Subcutaneous abdominal adipose tissue (tissue), 5 donors: ENCODE measurements around the gene EWSR1.

Experiments
- H3K27ac ChIP-seq: one replicate; pipeline ENCODE4 v1.7.0; 2013; ENCODE audit warnings: low read depth, mild to moderate bottlenecking, inconsistent platforms, low read length, moderate library complexity
- H3K27me3 ChIP-seq, 5 donors: one replicate each; pipeline ENCODE4 v1.7.0; 2013; ENCODE audit warnings: low read length in 5 of 5, inconsistent platforms in 1 of 5; ENCODE audit not compliant: control insufficient read depth in 5 of 5, insufficient read depth in 4 of 5
- H3K36me3 ChIP-seq, 5 donors: one replicate each; pipeline ENCODE4 v1.7.0; 2013; ENCODE audit warnings: low read length in 5 of 5; ENCODE audit not compliant: control insufficient read depth in 5 of 5, insufficient read depth in 5 of 5
- H3K4me1 ChIP-seq, 5 donors: one replicate each; pipeline ENCODE4 v1.7.0; 2013; ENCODE audit warnings: low read length in 5 of 5, mild to moderate bottlenecking in 3 of 5, moderate library complexity in 1 of 5; ENCODE audit not compliant: control insufficient read depth in 5 of 5, insufficient read depth in 5 of 5
- H3K4me3 ChIP-seq, 5 donors: one replicate each; pipeline ENCODE4 v1.7.0; 2013; ENCODE audit warnings: low read length in 5 of 5, low read depth in 1 of 5
- H3K9ac ChIP-seq, 5 donors: one replicate each; pipeline ENCODE4 v1.7.0; 2013; ENCODE audit warnings: low read length in 5 of 5, mild to moderate bottlenecking in 4 of 5, moderate library complexity in 3 of 5
- H3K9me3 ChIP-seq, 5 donors: one replicate each; pipeline ENCODE4 v1.7.0; 2013; ENCODE audit warnings: low read length in 5 of 5; ENCODE audit not compliant: control insufficient read depth in 5 of 5
- donor health status: healthy.
- donor health status: healthy.
- donor health status: healthy.
- donor health status: healthy.
- donor health status: healthy.

Gene EWSR1

GRCh38 chr22:29334696-29335344, 66.8 kb downstream of the EWSR1 start:
- Histone ChIP-seq H3K4me3 (no peak overlapping the region), H3K4me1 (peaks cover 0 to 25% (median 16%) of the 10 kb centered on the region in 5 donors), H3K9ac (no peak overlapping the region), H3K27ac (no peak overlapping the region), H3K27me3 (no peaks in the 10 kb centered on the region), H3K36me3 (peaks cover 0 to 98% (median 86%) of the 10 kb centered on the region in 5 donors), H3K9me3 (no peaks in the 10 kb centered on the region)

GRCh38 chr22:29335656-29336055, 67.6 kb downstream of the EWSR1 start:
- H3K27me3 ChIP-seq = no peaks in the 10 kb centered on the region
- no peak overlapping the region for H3K4me3 ChIP-seq
- peaks cover 0 to 23% (median 16%) of the 10 kb centered on the region in 5 donors for H3K4me1 ChIP-seq
- H3K9ac ChIP-seq = no peak overlapping the region
- peaks cover 0 to 98% (median 86%) of the 10 kb centered on the region in 5 donors for H3K36me3 ChIP-seq
- no peaks in the 10 kb centered on the region for H3K9me3 ChIP-seq
- H3K27ac ChIP-seq = no peak overlapping the region

GRCh38 chr22:29336751-29337490, 68.9 kb downstream of the EWSR1 start:
- Histone ChIP-seq H3K9me3 (no peaks in the 10 kb centered on the region), H3K4me1 (peaks cover 0 to 19% (median 17%) of the 10 kb centered on the region in 5 donors), H3K36me3 (peaks cover 0 to 98% (median 89%) of the 10 kb centered on the region in 5 donors), H3K4me3 (peak overlapping the region in 1 of 5 donors; percentile 54), H3K27me3 (no peaks in the 10 kb centered on the region), H3K27ac (peak overlapping the region; percentile 38), H3K9ac (no peak overlapping the region)

- H3K4me1 ChIP-seq = peaks cover 0 to 28% (median 25%) of the 10 kb centered on the region in 5 donors
- H3K9me3 ChIP-seq = no peaks in the 10 kb centered on the region
- H3K27me3 ChIP-seq = no peaks in the 10 kb centered on the region
- H3K4me3 ChIP-seq = no peak overlapping the region
- H3K27ac ChIP-seq = peak overlapping the region; percentile 38
- H3K9ac ChIP-seq = no peak overlapping the region
- peaks cover 0 to 98% (median 84%) of the 10 kb centered on the region in 5 donors for H3K36me3 ChIP-seq
Measured at GRCh38 chr22:29337631-29338284, 69.7 kb downstream of the EWSR1 start.

GRCh38 chr22:29338398-29338797, 70.3 kb downstream of the EWSR1 start:
- Histone ChIP-seq H3K27me3 (no peaks in the 10 kb centered on the region), H3K4me1 (peaks cover 0 to 32% (median 26%) of the 10 kb centered on the region in 5 donors), H3K4me3 (no peak overlapping the region), H3K9ac (no peak overlapping the region), H3K27ac (no peak overlapping the region), H3K9me3 (no peaks in the 10 kb centered on the region), H3K36me3 (peaks cover 0 to 98% (median 86%) of the 10 kb centered on the region in 5 donors)

GRCh38 chr22:29339381-29340235, 71.5 kb downstream of the EWSR1 start:
- no peak overlapping the region for H3K4me3 ChIP-seq
- H3K4me1 ChIP-seq = peaks cover 0 to 32% (median 26%) of the 10 kb centered on the region in 5 donors
- H3K27me3 ChIP-seq = no peaks in the 10 kb centered on the region
- no peak overlapping the region for H3K27ac ChIP-seq
- H3K9me3 ChIP-seq = no peaks in the 10 kb centered on the region
- no peak overlapping the region for H3K9ac ChIP-seq
- H3K36me3 ChIP-seq = peaks cover 0 to 94% (median 81%) of the 10 kb centered on the region in 5 donors

GRCh38 chr22:29340566-29340965, 72.5 kb downstream of the EWSR1 start:
- H3K9me3 ChIP-seq = no peaks in the 10 kb centered on the region
- peaks cover 0 to 85% (median 73%) of the 10 kb centered on the region in 5 donors for H3K36me3 ChIP-seq
- H3K27me3 ChIP-seq = no peaks in the 10 kb centered on the region
- no peak overlapping the region for H3K4me3 ChIP-seq
- no peak overlapping the region for H3K27ac ChIP-seq
- no peak overlapping the region for H3K9ac ChIP-seq
- H3K4me1 ChIP-seq = peaks cover 0 to 32% (median 26%) of the 10 kb centered on the region in 5 donors

- H3K4me3 ChIP-seq = no peak overlapping the region
- peaks cover 0 to 85% (median 71%) of the 10 kb centered on the region in 5 donors for H3K36me3 ChIP-seq
- peaks cover 0 to 35% (median 29%) of the 10 kb centered on the region in 5 donors for H3K4me1 ChIP-seq
- no peaks in the 10 kb centered on the region for H3K9me3 ChIP-seq
- no peak overlapping the region for H3K27ac ChIP-seq
- H3K9ac ChIP-seq = peak overlapping the region in 1 of 5 donors; percentile 14
- H3K27me3 ChIP-seq = no peaks in the 10 kb centered on the region
Measured at GRCh38 chr22:29341056-29341848, 73.2 kb downstream of the EWSR1 start.

GRCh38 chr22:29341849-29342127, 73.7 kb downstream of the EWSR1 start:
- H3K36me3 ChIP-seq = peaks cover 0 to 86% (median 72%) of the 10 kb centered on the region in 5 donors
- no peaks in the 10 kb centered on the region for H3K27me3 ChIP-seq
- no peaks in the 10 kb centered on the region for H3K9me3 ChIP-seq
- no peak overlapping the region for H3K4me3 ChIP-seq
- H3K27ac ChIP-seq = no peak overlapping the region
- no peak overlapping the region for H3K9ac ChIP-seq
- peaks cover 0 to 35% (median 29%) of the 10 kb centered on the region in 5 donors for H3K4me1 ChIP-seq
